SH-SY5Y (cell line): ENCODE results near the gene DIPK1C.

ENCODE experiments used
- GATA2 ChIP-seq: IDR thresholded peaks from 2 replicates; pipeline ENCODE4 v1.6.1; 2011; ENCODE audit warnings: mild to moderate bottlenecking, low read depth, low read length
- GATA3 ChIP-seq: IDR thresholded peaks from 2 replicates; pipeline ENCODE4 v1.6.1; 2011; ENCODE audit warnings: low read depth, mild to moderate bottlenecking, low read length, moderate library complexity

- TF ChIP-seq GATA2 (no peak), GATA3 (no peak)
Observed at GRCh38 chr18:74440808-74441427, 16.2 kb downstream of the DIPK1C start.
